Stimulated activated memory B cell treated with anti-CD40 and anti-IgM and Interleukin-4, amounts not matched to agents 10 μg/mL and 1 μg/mL and 100 μg/mL, for 72 hours (primary cell): ENCODE measurements around the gene PDZK1.
"Not testable (repeated sequence)": the region's sequence is repeated elsewhere in the genome, so short reads cannot be mapped to it uniquely, and the experiment has no call there.

ENCODE experiments used
- ATAC-seq: fragments of 150-1000 bp; cut with Tn5 transposase; 2 replicates; pipeline ENCODE4 v1.10.0; 2021
- H3K27ac Mint-ChIP-seq: one replicate; pipeline ENCODE4 v1.8.0; 2022; ENCODE audit warnings: mild to moderate bottlenecking, mixed read lengths
- H3K27me3 Mint-ChIP-seq: one replicate; pipeline ENCODE4 v1.8.0; 2022; ENCODE audit warnings: mixed read lengths
- H3K36me3 Mint-ChIP-seq: one replicate; pipeline ENCODE4 v1.8.0; 2022; ENCODE audit warnings: mixed read lengths
- H3K4me1 Mint-ChIP-seq: one replicate; pipeline ENCODE4 v1.8.0; 2022; ENCODE audit warnings: mixed read lengths
- H3K4me3 Mint-ChIP-seq: one replicate; pipeline ENCODE4 v1.8.0; 2022; ENCODE audit warnings: mild to moderate bottlenecking, moderate library complexity, mixed read lengths
- H3K9me3 Mint-ChIP-seq: one replicate; pipeline ENCODE4 v1.8.0; 2022; ENCODE audit warnings: mixed read lengths

Gene PDZK1

GRCh38 chr1:145718465-145718864 is 11.3 kb upstream of the PDZK1 start:
- H3K4me3 Mint-ChIP-seq, H3K27ac Mint-ChIP-seq, H3K9me3 Mint-ChIP-seq, ATAC-seq, H3K36me3 Mint-ChIP-seq: not testable (repeated sequence)
- Mint-ChIP-seq H3K4me1 (peaks cover 12% of the 10 kb centered on the region), H3K27me3 (peaks cover 16% of the 10 kb centered on the region)

GRCh38 chr1:145717833-145718232 is 10.7 kb upstream of the PDZK1 start:
- Mint-ChIP-seq H3K27me3 (peaks cover 16% of the 10 kb centered on the region), H3K9me3 (no peaks in the 10 kb centered on the region), H3K4me1 (peaks cover 12% of the 10 kb centered on the region), H3K4me3 (no peak overlapping the region), H3K27ac (no peak overlapping the region), H3K36me3 (no peaks in the 10 kb centered on the region)
- no peak for ATAC-seq

GRCh38 chr1:145716641-145717345 is 9.6 kb upstream of the PDZK1 start:
- no peaks in the 10 kb centered on the region for H3K36me3 Mint-ChIP-seq
- H3K27ac Mint-ChIP-seq, result no peak overlapping the region
- no peaks in the 10 kb centered on the region for H3K9me3 Mint-ChIP-seq
- no peak for ATAC-seq
- H3K27me3 Mint-ChIP-seq, result peaks cover 13% of the 10 kb centered on the region
- peaks cover 11% of the 10 kb centered on the region for H3K4me1 Mint-ChIP-seq
- H3K4me3 Mint-ChIP-seq, result no peak overlapping the region

- Mint-ChIP-seq H3K4me3 (no peak overlapping the region), H3K27ac (no peak overlapping the region), H3K27me3 (peaks cover 8% of the 10 kb centered on the region)
Measured at GRCh38 chr1:145714524-145715111, 7.5 kb upstream of the PDZK1 start.

GRCh38 chr1:145711213-145711651 is 4.1 kb upstream of the PDZK1 start:
- no peak overlapping the region for H3K4me3 Mint-ChIP-seq
- peaks cover 6% of the 10 kb centered on the region for H3K4me1 Mint-ChIP-seq
- H3K9me3 Mint-ChIP-seq, result peaks cover 2% of the 10 kb centered on the region
- no peaks in the 10 kb centered on the region for H3K36me3 Mint-ChIP-seq
- H3K27me3 Mint-ChIP-seq, result peaks cover 8% of the 10 kb centered on the region
- ATAC-seq, result no peak
- no peak overlapping the region for H3K27ac Mint-ChIP-seq

More at GRCh38 chr1:145714524-145715111, 7.5 kb upstream of the PDZK1 start:
- ATAC-seq, result no peak
- Mint-ChIP-seq H3K36me3 (no peaks in the 10 kb centered on the region), H3K4me1 (no peaks in the 10 kb centered on the region), H3K9me3 (peaks cover 2% of the 10 kb centered on the region)

GRCh38 chr1:145710291-145711027 is 3.3 kb upstream of the PDZK1 start:
- H3K27me3 Mint-ChIP-seq, result peaks cover 8% of the 10 kb centered on the region
- H3K27ac Mint-ChIP-seq, result no peak overlapping the region
- no peaks in the 10 kb centered on the region for H3K36me3 Mint-ChIP-seq
- peaks cover 2% of the 10 kb centered on the region for H3K9me3 Mint-ChIP-seq
- no peak overlapping the region for H3K4me3 Mint-ChIP-seq
- no peak for ATAC-seq
- peaks cover 6% of the 10 kb centered on the region for H3K4me1 Mint-ChIP-seq

- Mint-ChIP-seq H3K27ac (no peak overlapping the region), H3K9me3 (peaks cover 2% of the 10 kb centered on the region), H3K4me1 (peaks cover 6% of the 10 kb centered on the region), H3K27me3 (peaks cover 15% of the 10 kb centered on the region), H3K36me3 (no peaks in the 10 kb centered on the region), H3K4me3 (no peak overlapping the region)
- ATAC-seq, result no peak
Measured at GRCh38 chr1:145708063-145708462, 895 bp upstream of the PDZK1 start.

GRCh38 chr1:145706086-145706664 is 993 bp downstream of the PDZK1 start:
- H3K36me3 Mint-ChIP-seq, result no peaks in the 10 kb centered on the region
- no peak for ATAC-seq
- H3K27me3 Mint-ChIP-seq, result peaks cover 17% of the 10 kb centered on the region
- H3K4me1 Mint-ChIP-seq, result peaks cover 6% of the 10 kb centered on the region
- H3K27ac Mint-ChIP-seq, result no peak overlapping the region
- no peak overlapping the region for H3K4me3 Mint-ChIP-seq
- peaks cover 2% of the 10 kb centered on the region for H3K9me3 Mint-ChIP-seq

GRCh38 chr1:145705622-145706021 is 1.5 kb downstream of the PDZK1 start:
- peaks cover 6% of the 10 kb centered on the region for H3K4me1 Mint-ChIP-seq

GRCh38 chr1:145702826-145703225 is 4.3 kb downstream of the PDZK1 start:
- Mint-ChIP-seq H3K27ac (no peak overlapping the region), H3K4me1 (peaks cover 2% of the 10 kb centered on the region), H3K27me3 (peaks cover 8% of the 10 kb centered on the region), H3K4me3 (no peak overlapping the region), H3K36me3 (no peaks in the 10 kb centered on the region), H3K9me3 (no peaks in the 10 kb centered on the region)
- ATAC-seq, result no peak

More at GRCh38 chr1:145705622-145706021, 1.5 kb downstream of the PDZK1 start:
- no peak overlapping the region for H3K4me3 Mint-ChIP-seq
- peaks cover 2% of the 10 kb centered on the region for H3K9me3 Mint-ChIP-seq
- peaks cover 17% of the 10 kb centered on the region for H3K27me3 Mint-ChIP-seq
- ATAC-seq, result no peak
- no peaks in the 10 kb centered on the region for H3K36me3 Mint-ChIP-seq
- H3K27ac Mint-ChIP-seq, result no peak overlapping the region

GRCh38 chr1:145702052-145702451 is 5.1 kb downstream of the PDZK1 start:
- ATAC-seq, result no peak
- peaks cover 8% of the 10 kb centered on the region for H3K27me3 Mint-ChIP-seq
- H3K36me3 Mint-ChIP-seq, result no peaks in the 10 kb centered on the region
- no peaks in the 10 kb centered on the region for H3K4me1 Mint-ChIP-seq
- H3K27ac Mint-ChIP-seq, result no peak overlapping the region
- H3K9me3 Mint-ChIP-seq, result no peaks in the 10 kb centered on the region
- H3K4me3 Mint-ChIP-seq, result no peak overlapping the region

GRCh38 chr1:145701306-145701862 is 5.8 kb downstream of the PDZK1 start:
- no peak for ATAC-seq
- Mint-ChIP-seq H3K36me3 (no peaks in the 10 kb centered on the region), H3K4me1 (no peaks in the 10 kb centered on the region), H3K27me3 (peaks cover 8% of the 10 kb centered on the region), H3K27ac (no peak overlapping the region), H3K9me3 (no peaks in the 10 kb centered on the region), H3K4me3 (no peak overlapping the region)

- no peak for ATAC-seq
- Mint-ChIP-seq H3K4me1 (no peaks in the 10 kb centered on the region), H3K4me3 (no peak overlapping the region), H3K36me3 (no peaks in the 10 kb centered on the region), H3K27ac (no peak overlapping the region), H3K27me3 (no peaks in the 10 kb centered on the region), H3K9me3 (no peaks in the 10 kb centered on the region)
Measured at GRCh38 chr1:145696630-145696960, 10.6 kb downstream of the PDZK1 start.

- Mint-ChIP-seq H3K27ac (no peak overlapping the region), H3K4me3 (no peak overlapping the region), H3K9me3 (no peaks in the 10 kb centered on the region), H3K4me1 (no peaks in the 10 kb centered on the region), H3K27me3 (no peaks in the 10 kb centered on the region), H3K36me3 (no peaks in the 10 kb centered on the region)
- ATAC-seq, result no peak
Measured at GRCh38 chr1:145695821-145696629, 11.1 kb downstream of the PDZK1 start.
